ENCODE results near the gene MMP19.

Gene MMP19

GRCh38 chr12:55847603-55848291, 5.0 kb upstream of the MMP19 start:
- Histone ChIP-seq H3K23ac (ENCODE audit: low read length) (no peak overlapping the region), H2AK5ac (ENCODE audit: low read length) (no peak overlapping the region), H2BK120ac (ENCODE audit: insufficient read depth, low read length, poor library complexity) (no peak overlapping the region), H4K8ac (ENCODE audit: low read depth, low read length) (no peak overlapping the region), H2AFZ (ENCODE audit: insufficient read depth, low read length, poor library complexity) (no peak overlapping the region), H3K79me1 (ENCODE audit: low read length) (peaks cover under 1% of the 10 kb centered on the region), H3K4me3 (ENCODE audit: low read depth, low read length) (no peak overlapping the region), H2BK12ac (ENCODE audit: low read length) (no peak overlapping the region), H3K27ac (ENCODE audit: low read depth, low read length) (no peak overlapping the region), H3K27me3 (ENCODE audit: insufficient read depth, low read length) (no peaks in the 10 kb centered on the region), H3K4me2 (ENCODE audit: low read length) (no peak overlapping the region), H4K91ac (ENCODE audit: low read depth, low read length) (no peak overlapping the region), H3K9me3 (ENCODE audit: insufficient read depth, low read depth, low read length) (no peaks in the 10 kb centered on the region), H2BK5ac (ENCODE audit: low read depth, low read length, poor library complexity) (no peak overlapping the region), H3K36me3 (ENCODE audit: control insufficient read depth in 1 of 2, insufficient read depth in 2 of 2, low read length in 2 of 2) (no peaks in the 10 kb centered on the region), H3K79me2 (ENCODE audit: control insufficient read depth, insufficient read depth, low read length, poor library complexity) (no peaks in the 10 kb centered on the region), H3K4ac (ENCODE audit: low read depth, low read length) (no peak overlapping the region), H3K4me1 (ENCODE audit: control insufficient read depth in 1 of 2, insufficient read depth in 2 of 2, low read length in 2 of 2) (peaks cover 3 to 11% of the 10 kb centered on the region in 2 experiments), H3K9ac (ENCODE audit: low read length) (no peak overlapping the region), H3K18ac (ENCODE audit: low read length) (no peak overlapping the region), H4K12ac (ENCODE audit: low read depth, low read length) (no peak overlapping the region), H3K14ac (ENCODE audit: low read length) (no peak overlapping the region)
- WGBS (ENCODE audit: extremely low coverage, insufficient coverage, insufficient read length), result no CpG with 5 or more reads among the region's 6 CpGs
- peak; percentile 94 to 95 for DNase-seq

- Histone ChIP-seq H4K91ac (ENCODE audit: low read depth, low read length) (no peak overlapping the region), H2BK5ac (ENCODE audit: low read depth, low read length, poor library complexity) (no peak overlapping the region), H2AK5ac (ENCODE audit: low read length) (no peak overlapping the region), H3K4me1 (ENCODE audit: control insufficient read depth in 1 of 2, insufficient read depth in 2 of 2, low read length in 2 of 2) (peaks cover 10 to 15% of the 10 kb centered on the region in 2 experiments), H3K27ac (ENCODE audit: low read depth, low read length) (no peak overlapping the region), H3K27me3 (ENCODE audit: insufficient read depth, low read length) (no peaks in the 10 kb centered on the region), H3K9me3 (ENCODE audit: insufficient read depth, low read depth, low read length) (no peaks in the 10 kb centered on the region), H3K9ac (ENCODE audit: low read length) (no peak overlapping the region), H3K14ac (ENCODE audit: low read length) (no peak overlapping the region), H3K4ac (ENCODE audit: low read depth, low read length) (no peak overlapping the region), H4K8ac (ENCODE audit: low read depth, low read length) (no peak overlapping the region), H3K4me3 (ENCODE audit: low read depth, low read length) (no peak overlapping the region), H3K36me3 (ENCODE audit: control insufficient read depth in 1 of 2, insufficient read depth in 2 of 2, low read length in 2 of 2) (no peaks in the 10 kb centered on the region), H3K79me1 (ENCODE audit: low read length) (peaks cover 6% of the 10 kb centered on the region), H3K18ac (ENCODE audit: low read length) (no peak overlapping the region), H4K12ac (ENCODE audit: low read depth, low read length) (no peak overlapping the region), H3K4me2 (ENCODE audit: low read length) (no peak overlapping the region), H2BK120ac (ENCODE audit: insufficient read depth, low read length, poor library complexity) (no peak overlapping the region), H3K79me2 (ENCODE audit: control insufficient read depth, insufficient read depth, low read length, poor library complexity) (peaks cover 4% of the 10 kb centered on the region), H3K23ac (ENCODE audit: low read length) (no peak overlapping the region), H2BK12ac (ENCODE audit: low read length) (no peak overlapping the region), H2AFZ (ENCODE audit: insufficient read depth, low read length, poor library complexity) (no peak overlapping the region)
- WGBS (ENCODE audit: extremely low coverage, insufficient coverage, insufficient read length), result no CpG with 5 or more reads among the region's 3 CpGs
- peak; percentile 62 for DNase-seq
Observed at GRCh38 chr12:55847033-55847432, 4.3 kb upstream of the MMP19 start.

GRCh38 chr12:55845785-55846496, 3.2 kb upstream of the MMP19 start:
- H3K18ac ChIP-seq (ENCODE audit: low read length), result no peak overlapping the region
- H3K36me3 ChIP-seq (ENCODE audit: control insufficient read depth in 1 of 2, insufficient read depth in 2 of 2, low read length in 2 of 2), result no peaks in the 10 kb centered on the region
- H4K12ac ChIP-seq (ENCODE audit: low read depth, low read length), result no peak overlapping the region
- no peak overlapping the region for H2BK5ac ChIP-seq (ENCODE audit: low read depth, low read length, poor library complexity)
- H3K79me2 ChIP-seq (ENCODE audit: control insufficient read depth, insufficient read depth, low read length, poor library complexity), result peaks cover 4% of the 10 kb centered on the region
- H2BK12ac ChIP-seq (ENCODE audit: low read length), result no peak overlapping the region
- no peak overlapping the region for H3K4me3 ChIP-seq (ENCODE audit: low read depth, low read length)
- no peak overlapping the region for H3K4me2 ChIP-seq (ENCODE audit: low read length)
- H4K91ac ChIP-seq (ENCODE audit: low read depth, low read length), result no peak overlapping the region
- H2AFZ ChIP-seq (ENCODE audit: insufficient read depth, low read length, poor library complexity), result no peak overlapping the region
- H3K14ac ChIP-seq (ENCODE audit: low read length), result no peak overlapping the region
- H3K4ac ChIP-seq (ENCODE audit: low read depth, low read length), result no peak overlapping the region
- peaks cover 11 to 18% of the 10 kb centered on the region in 2 experiments for H3K4me1 ChIP-seq (ENCODE audit: control insufficient read depth in 1 of 2, insufficient read depth in 2 of 2, low read length in 2 of 2)
- H3K27me3 ChIP-seq (ENCODE audit: insufficient read depth, low read length), result no peaks in the 10 kb centered on the region
- no peak overlapping the region for H3K27ac ChIP-seq (ENCODE audit: low read depth, low read length)
- no peaks in the 10 kb centered on the region for H3K9me3 ChIP-seq (ENCODE audit: insufficient read depth, low read depth, low read length)
- no peak overlapping the region for H3K23ac ChIP-seq (ENCODE audit: low read length)
- no peak overlapping the region for H4K8ac ChIP-seq (ENCODE audit: low read depth, low read length)
- H2BK120ac ChIP-seq (ENCODE audit: insufficient read depth, low read length, poor library complexity), result no peak overlapping the region
- H2AK5ac ChIP-seq (ENCODE audit: low read length), result no peak overlapping the region
- no peak for DNase-seq
- WGBS (ENCODE audit: extremely low coverage, insufficient coverage, insufficient read length), result no CpG with 5 or more reads among the region's 7 CpGs
- H3K79me1 ChIP-seq (ENCODE audit: low read length), result peaks cover 6% of the 10 kb centered on the region
- H3K9ac ChIP-seq (ENCODE audit: low read length), result no peak overlapping the region

- H3K79me1 ChIP-seq (ENCODE audit: low read length), result peaks cover 9% of the 10 kb centered on the region
- H4K8ac ChIP-seq (ENCODE audit: low read depth, low read length), result no peak overlapping the region
Observed at GRCh38 chr12:55845361-55845760, 2.6 kb upstream of the MMP19 start.

More at GRCh38 chr12:55845361-55845760, 2.6 kb upstream of the MMP19 start:
- H2AK5ac ChIP-seq (ENCODE audit: low read length), result peak overlapping the region; percentile 35
- H2BK12ac ChIP-seq (ENCODE audit: low read length), result no peak overlapping the region
- no peak overlapping the region for H2BK5ac ChIP-seq (ENCODE audit: low read depth, low read length, poor library complexity)
- H3K4me2 ChIP-seq (ENCODE audit: low read length), result no peak overlapping the region
- no peak overlapping the region for H3K9ac ChIP-seq (ENCODE audit: low read length)
- H3K23ac ChIP-seq (ENCODE audit: low read length), result no peak overlapping the region
- H3K4me1 ChIP-seq (ENCODE audit: control insufficient read depth in 1 of 2, insufficient read depth in 2 of 2, low read length in 2 of 2), result peaks cover 14 to 21% of the 10 kb centered on the region in 2 experiments
- WGBS (ENCODE audit: extremely low coverage, insufficient coverage, insufficient read length), result no CpG with 5 or more reads among the region's 5 CpGs
- H3K18ac ChIP-seq (ENCODE audit: low read length), result no peak overlapping the region
- no peak for DNase-seq
- H3K79me2 ChIP-seq (ENCODE audit: control insufficient read depth, insufficient read depth, low read length, poor library complexity), result peaks cover 4% of the 10 kb centered on the region
- no peak overlapping the region for H4K12ac ChIP-seq (ENCODE audit: low read depth, low read length)
- no peak overlapping the region for H2AFZ ChIP-seq (ENCODE audit: insufficient read depth, low read length, poor library complexity)
- no peaks in the 10 kb centered on the region for H3K36me3 ChIP-seq (ENCODE audit: control insufficient read depth in 1 of 2, insufficient read depth in 2 of 2, low read length in 2 of 2)
- H3K27me3 ChIP-seq (ENCODE audit: insufficient read depth, low read length), result no peaks in the 10 kb centered on the region
- no peak overlapping the region for H3K14ac ChIP-seq (ENCODE audit: low read length)
- no peak overlapping the region for H3K4ac ChIP-seq (ENCODE audit: low read depth, low read length)
- no peak overlapping the region for H4K91ac ChIP-seq (ENCODE audit: low read depth, low read length)
- H3K4me3 ChIP-seq (ENCODE audit: low read depth, low read length), result no peak overlapping the region
- no peak overlapping the region for H2BK120ac ChIP-seq (ENCODE audit: insufficient read depth, low read length, poor library complexity)
- no peak overlapping the region for H3K27ac ChIP-seq (ENCODE audit: low read depth, low read length)
- no peaks in the 10 kb centered on the region for H3K9me3 ChIP-seq (ENCODE audit: insufficient read depth, low read depth, low read length)
